Upper lobe of right lung (tissue), 1 donor: ENCODE data around the gene INVS. TPM values are rescaled to one million over a fixed set of nuclear protein-coding genes. Genes with fewer than 3 reads are reported as not detected.
"Not testable (repeated sequence)": the region's sequence is repeated elsewhere in the genome, so short reads cannot be mapped to it uniquely, and the experiment has no call there.

Source experiments
- ATAC-seq: fragments of 200-7000 bp; cut with Tn5 transposase; one replicate; pipeline ENCODE4 v1.9.1; 2020; ENCODE audit warnings: mild to moderate bottlenecking, moderate library complexity
- DNase-seq: peaks from one replicate; pipeline ENCODE4 v3.0.0-alpha.2; 2020
- H3K27ac ChIP-seq: fragments of 200-600 bp; one replicate; pipeline ENCODE4 v1.8.0; 2022
- H3K27me3 ChIP-seq: fragments of 200-600 bp; one replicate; pipeline ENCODE4 v1.8.0; 2022; ENCODE audit warnings: mild to moderate bottlenecking
- H3K36me3 ChIP-seq: fragments of 200-600 bp; one replicate; pipeline ENCODE4 v1.8.0; 2022
- H3K4me1 ChIP-seq: fragments of 200-600 bp; one replicate; pipeline ENCODE4 v1.8.0; 2022
- H3K4me3 ChIP-seq: fragments of 200-600 bp; one replicate; pipeline ENCODE4 v1.8.0; 2022; ENCODE audit warnings: mild to moderate bottlenecking
- H3K9me3 ChIP-seq: fragments of 200-600 bp; one replicate; pipeline ENCODE4 v1.8.0; 2022
- CTCF ChIP-seq: fragments of 200-600 bp; IDR thresholded peaks from one replicate; pipeline ENCODE4 v1.8.0; 2022; ENCODE audit warnings: antibody characterized with exemption
- intact Hi-C: fragments of 100-400 bp; cut with DNase I; formaldehyde crosslinking; loops from one replicate; pipeline ENCODE4 v1.11.0; 2022
- total RNA-seq: library from RNA; stranded (reverse); fragmentation: NEBNext Ultra II Directional; extraction: Animal tissue kit (Norgen Biotek cat#: 25700); gene quantifications from one replicate; pipeline ENCODE4 v1.2.1, GENCODE V29; 2021
- donor health status: DM: no; HTN: yes; CAD: no; lungs with severe emphysema.

The INVS gene
- total RNA-seq, 1 donor from 2014 or later: 22.2 TPM

GRCh38 chr9:100070104-100071041 is 28.7 kb upstream of the INVS start:
- Histone ChIP-seq H3K36me3 (no peaks in the 10 kb centered on the region), H3K27ac (no peak overlapping the region), H3K9me3 (no peaks in the 10 kb centered on the region), H3K4me3 (no peak overlapping the region), H3K27me3 (no peaks in the 10 kb centered on the region), H3K4me1 (peaks cover 5% of the 10 kb centered on the region)
- no peak for TF ChIP-seq CTCF
- intact Hi-C loops: no loop called here
- no peak for DNase-seq
- no peak for ATAC-seq

- no peaks in the 10 kb centered on the region for H3K36me3 ChIP-seq
- no peaks in the 10 kb centered on the region for H3K27me3 ChIP-seq
- TF ChIP-seq CTCF: no peak
- no peaks in the 10 kb centered on the region for H3K9me3 ChIP-seq
- DNase-seq (no peak), ATAC-seq (no peak)
- no peak overlapping the region for H3K27ac ChIP-seq
- peaks cover 5% of the 10 kb centered on the region for H3K4me1 ChIP-seq
- H3K4me3 ChIP-seq: no peak overlapping the region
- intact Hi-C loops: no loop called here
Measured at GRCh38 chr9:100071271-100071670, 27.8 kb upstream of the INVS start.

- DNase-seq (no peak), ATAC-seq (no peak)
- Histone ChIP-seq H3K27ac (no peak overlapping the region), H3K27me3 (no peaks in the 10 kb centered on the region), H3K4me3 (no peak overlapping the region), H3K4me1 (peaks cover 5% of the 10 kb centered on the region), H3K9me3 (no peaks in the 10 kb centered on the region), H3K36me3 (no peaks in the 10 kb centered on the region)
- no peak for TF ChIP-seq CTCF
- intact Hi-C loops: no loop called here
Measured at GRCh38 chr9:100072805-100073204, 26.2 kb upstream of the INVS start.

- intact Hi-C loops: no loop called here
- TF ChIP-seq CTCF: no peak
- Histone ChIP-seq H3K4me1 (peaks cover 5% of the 10 kb centered on the region), H3K27ac (no peak overlapping the region), H3K27me3 (no peaks in the 10 kb centered on the region), H3K4me3 (no peak overlapping the region), H3K9me3 (no peaks in the 10 kb centered on the region), H3K36me3 (no peaks in the 10 kb centered on the region)
- DNase-seq (no peak), ATAC-seq (no peak)
Measured at GRCh38 chr9:100074093-100074492, 24.9 kb upstream of the INVS start.

- TF ChIP-seq CTCF: no peak
- no peak for ATAC-seq
- intact Hi-C loops: no loop called here
- no peak overlapping the region for H3K4me3 ChIP-seq
- no peaks in the 10 kb centered on the region for H3K27me3 ChIP-seq
- H3K36me3 ChIP-seq: no peaks in the 10 kb centered on the region
- peaks cover 5% of the 10 kb centered on the region for H3K4me1 ChIP-seq
- no peak overlapping the region for H3K27ac ChIP-seq
- H3K9me3 ChIP-seq: no peaks in the 10 kb centered on the region
- no peak for DNase-seq
Measured at GRCh38 chr9:100074989-100075388, 24.1 kb upstream of the INVS start.

- H3K9me3 ChIP-seq, H3K4me1 ChIP-seq, H3K27me3 ChIP-seq, intact Hi-C loops, H3K4me3 ChIP-seq, DNase-seq, H3K27ac ChIP-seq, H3K36me3 ChIP-seq, ATAC-seq: not testable (repeated sequence)
Measured at GRCh38 chr9:100076256-100076655, 22.8 kb upstream of the INVS start.
